Measurements from ENCODE around the gene ACTA2. TPM values are rescaled to one million over a fixed set of nuclear protein-coding genes. Genes with fewer than 3 reads are reported as not detected.

ACTA2 gene
- total and polyA plus RNA-seq, 8 donors = 8.1 to 78.7 (median 32.2) TPM

GRCh38 chr10:88901206-88901983 lies 51.2 kb downstream of the ACTA2 start:
- H3K27me3 ChIP-seq = no peaks in the 10 kb centered on the region
- ATAC-seq (peak in 2 of 4 donors; percentile 44 to 65), DNase-seq (no peak), FAIRE-seq (peak; percentile 57)
- WGBS, 2 donors = 89 to 93% methylated on average over 1 of the region's 1 CpG
- H3K9me3 ChIP-seq = no peaks in the 10 kb centered on the region
- intact Hi-C loops (cut with DNase I) = no loop called here
- H3K4me1 ChIP-seq = no peaks in the 10 kb centered on the region
- peaks cover 0 to 7% (median 0%) of the 10 kb centered on the region in 3 donors for H3K36me3 ChIP-seq
- H3K27ac ChIP-seq = no peak overlapping the region
- no peak for TF ChIP-seq CTCF (IDR thresholded peaks at IDR 0.05)
- H3K4me3 ChIP-seq = no peak overlapping the region

- H3K27ac ChIP-seq = no peak overlapping the region
- H3K36me3 ChIP-seq = no peaks in the 10 kb centered on the region
- H3K9me3 ChIP-seq = no peaks in the 10 kb centered on the region
- no peaks in the 10 kb centered on the region for H3K27me3 ChIP-seq
- DNase-seq = no peak
- WGBS, 2 donors = 84 to 97% methylated on average over 2 of the region's 2 CpGs
- no peak overlapping the region for H3K4me3 ChIP-seq
- no peak for ATAC-seq
- no peaks in the 10 kb centered on the region for H3K4me1 ChIP-seq
- FAIRE-seq = no peak
- no peak for TF ChIP-seq CTCF (IDR thresholded peaks at IDR 0.05)
- intact Hi-C loops (cut with DNase I) = no loop called here
Observed at GRCh38 chr10:88899886-88900285, 52.7 kb downstream of the ACTA2 start.

- Histone ChIP-seq H3K9me3 (no peaks in the 10 kb centered on the region), H3K4me1 (no peaks in the 10 kb centered on the region), H3K4me3 (no peak overlapping the region), H3K27me3 (no peaks in the 10 kb centered on the region), H3K27ac (no peak overlapping the region), H3K36me3 (no peaks in the 10 kb centered on the region)
- FAIRE-seq (no peak), DNase-seq (no peak), ATAC-seq (no peak)
- no peak for TF ChIP-seq CTCF (IDR thresholded peaks at IDR 0.05)
- intact Hi-C loops (cut with DNase I) = no loop called here
- 85 to 96% methylated on average over 3 of the region's 3 CpGs for WGBS, 2 donors
Observed at GRCh38 chr10:88898727-88899126, 53.8 kb downstream of the ACTA2 start.

GRCh38 chr10:88896994-88897853 lies 55.3 kb downstream of the ACTA2 start:
- FAIRE-seq = no peak
- 66 to 72% methylated on average over 8 of the region's 8 CpGs for WGBS, 2 donors
- Histone ChIP-seq H3K9me3 (no peaks in the 10 kb centered on the region), H3K27ac (no peak overlapping the region), H3K4me3 (no peak overlapping the region), H3K27me3 (no peaks in the 10 kb centered on the region), H3K4me1 (no peaks in the 10 kb centered on the region), H3K36me3 (no peaks in the 10 kb centered on the region)
- intact Hi-C loops (cut with DNase I) = no loop called here
- no peak for DNase-seq
- TF ChIP-seq CTCF (IDR thresholded peaks at IDR 0.05) = no peak
- peak in 3 of 4 donors; percentile 9 to 58 (median 32) for ATAC-seq

All from pancreas (tissue), 10 donors.